NCI-H187 (cell line): ENCODE measurements around the gene CBLL1.

Experiments
- DNase-seq, 2 experiments: peaks; one replicate each; lab custom pipeline; 2025; lab: John Stamatoyannopoulos, UW

Gene CBLL1

GRCh38 chr7:107742678-107743566, 1.0 kb upstream of the CBLL1 start:
- peak in 1 of 2 experiments; percentile 56 for DNase-seq

GRCh38 chr7:107744345-107744750, 406 bp downstream of the CBLL1 start:
- no peak for DNase-seq

- DNase-seq, result no peak
Measured at GRCh38 chr7:107746006-107746405, 2.1 kb downstream of the CBLL1 start.

GRCh38 chr7:107751113-107751512, 7.2 kb downstream of the CBLL1 start:
- no peak for DNase-seq

- no peak for DNase-seq
Measured at GRCh38 chr7:107754642-107755041, 10.7 kb downstream of the CBLL1 start.

- no peak for DNase-seq
Measured at GRCh38 chr7:107758667-107759066, 14.7 kb downstream of the CBLL1 start.

GRCh38 chr7:107767391-107767790, 23.4 kb downstream of the CBLL1 start:
- no peak for DNase-seq

- DNase-seq, result no peak
Measured at GRCh38 chr7:107768263-107768662, 24.3 kb downstream of the CBLL1 start.

GRCh38 chr7:107773027-107773426, 29.1 kb downstream of the CBLL1 start:
- no peak for DNase-seq

GRCh38 chr7:107777702-107778101, 33.8 kb downstream of the CBLL1 start:
- DNase-seq, result no peak

GRCh38 chr7:107778283-107778682, 34.3 kb downstream of the CBLL1 start:
- no peak for DNase-seq

GRCh38 chr7:107779647-107780099, 35.7 kb downstream of the CBLL1 start:
- no peak for DNase-seq

GRCh38 chr7:107782374-107782773, 38.4 kb downstream of the CBLL1 start:
- DNase-seq, result no peak

- no peak for DNase-seq
Measured at GRCh38 chr7:107783648-107784047, 39.7 kb downstream of the CBLL1 start.

- DNase-seq, result no peak
Measured at GRCh38 chr7:107785170-107785569, 41.2 kb downstream of the CBLL1 start.

- no peak for DNase-seq
Measured at GRCh38 chr7:107785926-107786325, 42.0 kb downstream of the CBLL1 start.

GRCh38 chr7:107788216-107788615, 44.3 kb downstream of the CBLL1 start:
- no peak for DNase-seq

- DNase-seq, result no peak
Measured at GRCh38 chr7:107788662-107789061, 44.7 kb downstream of the CBLL1 start.

- no peak for DNase-seq
Measured at GRCh38 chr7:107789647-107790046, 45.7 kb downstream of the CBLL1 start.

GRCh38 chr7:107792364-107792763, 48.4 kb downstream of the CBLL1 start:
- DNase-seq, result no peak

GRCh38 chr7:107799647-107800264, 55.8 kb downstream of the CBLL1 start:
- DNase-seq, result no peak

GRCh38 chr7:107803009-107803610, 59.2 kb downstream of the CBLL1 start, which contains the start of gene SLC26A3:
Gene SLC26A3 (minus strand): TSS chr7:107803223. CDS start chr7:107794509, 8,714 bp downstream.
- no peak for DNase-seq

GRCh38 chr7:107809179-107809578, 65.2 kb downstream of the CBLL1 start:
- DNase-seq, result no peak
